ENCODE measurements around the gene SRD5A1. TPM values are rescaled to one million over a fixed set of nuclear protein-coding genes. Genes with fewer than 3 reads are reported as not detected.

SRD5A1 gene
- total RNA-seq, 1 experiment from 2014 or later, result 30.4 TPM

GRCh38 chr5:6602441-6602840, 30.8 kb upstream of the SRD5A1 start:
- CTCF ChIA-PET, result no interaction called here
- ATAC-seq, result no peak
- Histone ChIP-seq H3K4me3 (ENCODE audit: low read depth in 2 of 2, low read length in 2 of 2) (no peak overlapping the region), H3K27me3 (ENCODE audit: control insufficient read depth, insufficient read depth, low read length) (no peaks in the 10 kb centered on the region), H3K36me3 (ENCODE audit: control insufficient read depth, insufficient read depth, low read length) (peaks cover 53% of the 10 kb centered on the region), H3K9me3 (ENCODE audit: control insufficient read depth, insufficient read depth, low read depth, low read length) (no peaks in the 10 kb centered on the region), H3K27ac (ENCODE audit: low read length) (no peak overlapping the region), H3K4me1 (ENCODE audit: control insufficient read depth, insufficient read depth, low read length) (no peaks in the 10 kb centered on the region)
- no peak for DNase-seq (ENCODE audit: low read depth, low spot score)
- intact Hi-C loops (cut with micrococcal nuclease; ENCODE audit: unreplicated experiment) (no loop called here), in situ Hi-C loops (cut with HindIII; ENCODE audit: low pct_unique_long_range_greater_than_20kb, low sequenced_read_pairs) (no loop called here)
- BruUV-seq (replicated peaks), result no TSS peak
- TF ChIP-seq CTCF (IDR thresholded peaks at IDR 0.05) (no peak), REST (IDR thresholded peaks at IDR 0.05; ENCODE audit: insufficient read depth in 1 of 2, low read depth in 2 of 2, low read length in 1 of 2) (no peak), SIN3A (IDR thresholded peaks at IDR 0.05; ENCODE audit: borderline replicate concordance, insufficient read depth, low read depth, low read length) (no peak), POLR2AphosphoS5 (IDR thresholded peaks at IDR 0.05; ENCODE audit: low read depth, low read length) (no peak), TCF7L2 (IDR thresholded peaks at IDR 0.05; ENCODE audit: low read depth, low read length) (no peak)
- POLR2A ChIA-PET, result no interaction called here

GRCh38 chr5:6603643-6604042, 29.6 kb upstream of the SRD5A1 start:
- Histone ChIP-seq H3K9me3 (ENCODE audit: control insufficient read depth, insufficient read depth, low read depth, low read length) (no peaks in the 10 kb centered on the region), H3K4me1 (ENCODE audit: control insufficient read depth, insufficient read depth, low read length) (no peaks in the 10 kb centered on the region), H3K27me3 (ENCODE audit: control insufficient read depth, insufficient read depth, low read length) (no peaks in the 10 kb centered on the region), H3K4me3 (ENCODE audit: low read depth in 2 of 2, low read length in 2 of 2) (no peak overlapping the region), H3K36me3 (ENCODE audit: control insufficient read depth, insufficient read depth, low read length) (peaks cover 62% of the 10 kb centered on the region), H3K27ac (ENCODE audit: low read length) (no peak overlapping the region)
- DNase-seq (ENCODE audit: low read depth, low spot score), result no peak
- BruUV-seq (replicated peaks), result no TSS peak
- ATAC-seq, result no peak
- ChIA-PET CTCF (no interaction called here), POLR2A (no interaction called here)
- intact Hi-C loops (cut with micrococcal nuclease; ENCODE audit: unreplicated experiment) (no loop called here), in situ Hi-C loops (cut with HindIII; ENCODE audit: low pct_unique_long_range_greater_than_20kb, low sequenced_read_pairs) (no loop called here)
- TF ChIP-seq TCF7L2 (IDR thresholded peaks at IDR 0.05; ENCODE audit: low read depth, low read length) (no peak), REST (IDR thresholded peaks at IDR 0.05; ENCODE audit: insufficient read depth in 1 of 2, low read depth in 2 of 2, low read length in 1 of 2) (no peak), SIN3A (IDR thresholded peaks at IDR 0.05; ENCODE audit: borderline replicate concordance, insufficient read depth, low read depth, low read length) (no peak), CTCF (IDR thresholded peaks at IDR 0.05) (no peak), POLR2AphosphoS5 (IDR thresholded peaks at IDR 0.05; ENCODE audit: low read depth, low read length) (no peak)

All from Panc1 (cell line).